Osteocyte (in vitro differentiated cells): ENCODE results near the gene FRMPD1. TPM values are rescaled to one million over a fixed set of nuclear protein-coding genes. Genes with fewer than 3 reads are reported as not detected.
A peak's percentile ranks its signal among the peaks of the same experiment; 100 is the strongest.

Experiments
- DNase-seq: peaks from one replicate; pipeline ENCODE4 v3.0.0; 2021; ENCODE audit warnings: mixed read lengths; ENCODE audit not compliant: unreplicated experiment; ENCODE audit errors: extremely low spot score
- H3K27ac Mint-ChIP-seq: one replicate; pipeline ENCODE4 v1.8.0; 2021; ENCODE audit warnings: mild to moderate bottlenecking, mixed read lengths; ENCODE audit not compliant: unreplicated experiment
- H3K27me3 Mint-ChIP-seq: one replicate; pipeline ENCODE4 v1.8.0; 2021; ENCODE audit warnings: mixed read lengths; ENCODE audit not compliant: unreplicated experiment
- H3K36me3 Mint-ChIP-seq: one replicate; pipeline ENCODE4 v1.8.0; 2021; ENCODE audit warnings: mixed read lengths; ENCODE audit not compliant: unreplicated experiment
- H3K4me1 Mint-ChIP-seq: one replicate; pipeline ENCODE4 v1.8.0; 2021; ENCODE audit warnings: mixed read lengths; ENCODE audit not compliant: unreplicated experiment
- H3K4me3 Mint-ChIP-seq: one replicate; pipeline ENCODE4 v1.8.0; 2021; ENCODE audit warnings: mild to moderate bottlenecking, moderate library complexity, mixed read lengths; ENCODE audit not compliant: unreplicated experiment
- H3K9me3 Mint-ChIP-seq: one replicate; pipeline ENCODE4 v1.8.0; 2021; ENCODE audit warnings: mixed read lengths; ENCODE audit not compliant: unreplicated experiment
- CTCF ChIP-seq: fragments of 200-600 bp; sonication (generic); IDR thresholded peaks from 2 replicates; pipeline ENCODE4 v1.5.0; 2021; ENCODE audit warnings: antibody characterized with exemption, mild to moderate bottlenecking, moderate library complexity
- total RNA-seq: library from RNA; stranded (reverse); gene quantifications from 2 replicates; pipeline ENCODE4 v1.2.1, GENCODE V29; 2021

The FRMPD1 gene
- total RNA-seq, 1 donor from 2014 or later, result not detected

- Mint-ChIP-seq H3K27ac (no peak overlapping the region), H3K27me3 (no peaks in the 10 kb centered on the region), H3K4me1 (no peaks in the 10 kb centered on the region), H3K36me3 (peaks cover 31% of the 10 kb centered on the region), H3K9me3 (no peaks in the 10 kb centered on the region), H3K4me3 (no peak overlapping the region)
- no peak for TF ChIP-seq CTCF
- DNase-seq, result no peak
Observed at GRCh38 chr9:37769995-37770394, 119.2 kb downstream of the FRMPD1 start.

- Mint-ChIP-seq H3K27me3 (no peaks in the 10 kb centered on the region), H3K27ac (no peak overlapping the region), H3K9me3 (no peaks in the 10 kb centered on the region), H3K4me1 (no peaks in the 10 kb centered on the region), H3K4me3 (no peak overlapping the region), H3K36me3 (peaks cover 34% of the 10 kb centered on the region)
- TF ChIP-seq CTCF, result no peak
- no peak for DNase-seq
Observed at GRCh38 chr9:37775216-37775919, 124.6 kb downstream of the FRMPD1 start.

- H3K36me3 Mint-ChIP-seq, result peaks cover 43% of the 10 kb centered on the region
- H3K9me3 Mint-ChIP-seq, result no peaks in the 10 kb centered on the region
- no peak overlapping the region for H3K4me3 Mint-ChIP-seq
- H3K4me1 Mint-ChIP-seq, result no peaks in the 10 kb centered on the region
- no peaks in the 10 kb centered on the region for H3K27me3 Mint-ChIP-seq
- TF ChIP-seq CTCF, result no peak
- no peak overlapping the region for H3K27ac Mint-ChIP-seq
- DNase-seq, result no peak
Observed at GRCh38 chr9:37776328-37776727, 125.6 kb downstream of the FRMPD1 start.

- Mint-ChIP-seq H3K4me1 (peaks cover 7% of the 10 kb centered on the region), H3K9me3 (no peaks in the 10 kb centered on the region), H3K4me3 (no peak overlapping the region), H3K27me3 (no peaks in the 10 kb centered on the region), H3K36me3 (peaks cover 48% of the 10 kb centered on the region), H3K27ac (peak overlapping the region; percentile 14)
- no peak for TF ChIP-seq CTCF
- DNase-seq, result no peak
Observed at GRCh38 chr9:37778534-37778933, 127.8 kb downstream of the FRMPD1 start.

- peaks cover 29% of the 10 kb centered on the region for H3K36me3 Mint-ChIP-seq
Observed at GRCh38 chr9:37784291-37784615, 133.5 kb downstream of the FRMPD1 start.

More at GRCh38 chr9:37784291-37784615, 133.5 kb downstream of the FRMPD1 start:
- Mint-ChIP-seq H3K27ac (peak overlapping the region; percentile 91), H3K27me3 (no peaks in the 10 kb centered on the region), H3K9me3 (no peaks in the 10 kb centered on the region), H3K4me3 (peak overlapping the region; percentile 99), H3K4me1 (peaks cover 28% of the 10 kb centered on the region)
- DNase-seq, result no peak
- TF ChIP-seq CTCF, result no peak
